AG04450 (cell line): ENCODE measurements around the gene SLC22A17. TPM values are rescaled to one million over a fixed set of nuclear protein-coding genes. Genes with fewer than 3 reads are reported as not detected.
"Not testable (repeated sequence)": the region's sequence is repeated elsewhere in the genome, so short reads cannot be mapped to it uniquely, and the experiment has no call there.

Source experiments
- CTCF ChIA-PET: fragments of 300-600, 350-600 bp; formaldehyde crosslinking; extraction: SDS; loops from one replicate; lab custom pipeline; 2022; ENCODE audit warnings: antibody characterized with exemption, inconsistent platforms; lab: Charles Lee
- POLR2A ChIA-PET: fragments of 350-600 bp; formaldehyde crosslinking; extraction: SDS; loops from one replicate; lab custom pipeline; 2021; ENCODE audit warnings: antibody characterized with exemption, inconsistent platforms; lab: Yijun Ruan, JAX
- DNase-seq: peaks from one replicate; pipeline ENCODE4 v3.0.0-alpha.2; 2011; ENCODE audit warnings: low read depth, low spot score
- H3K27ac ChIP-seq: one replicate; pipeline ENCODE4 v1.5.1; 2012; ENCODE audit warnings: low read depth, low read length, control low read depth
- H3K27me3 ChIP-seq: one replicate; pipeline ENCODE4 v1.6.0; 2012; ENCODE audit warnings: low read length; ENCODE audit not compliant: control insufficient read depth, insufficient read depth
- H3K4me3 ChIP-seq: 2 replicates; pipeline ENCODE4 v1.5.1; 2011; ENCODE audit warnings: mild to moderate bottlenecking, low read depth, low read length, control low read depth
- H3K9me3 ChIP-seq: 2 replicates; pipeline ENCODE4 v1.5.1; 2012; ENCODE audit warnings: low read length; ENCODE audit not compliant: control insufficient read depth, insufficient read depth
- polyA plus RNA-seq: library from polyadenylated mRNA; depleted of rRNA; stranded (reverse); fragments of >200 nt; gene quantifications from 2 replicates; pipeline ENCODE4 v1.2.3, GENCODE V29; 2011
- TF ChIP-seq, protein P1 (sequence below): IDR thresholded peaks from 2 replicates; pipeline ENCODE4 v1.5.1; 2011; ENCODE audit warnings: low read depth, low read length, control low read depth, inconsistent platforms

Gene SLC22A17
- polyA plus RNA-seq, 1 experiment: 17.4 TPM

DNA sequence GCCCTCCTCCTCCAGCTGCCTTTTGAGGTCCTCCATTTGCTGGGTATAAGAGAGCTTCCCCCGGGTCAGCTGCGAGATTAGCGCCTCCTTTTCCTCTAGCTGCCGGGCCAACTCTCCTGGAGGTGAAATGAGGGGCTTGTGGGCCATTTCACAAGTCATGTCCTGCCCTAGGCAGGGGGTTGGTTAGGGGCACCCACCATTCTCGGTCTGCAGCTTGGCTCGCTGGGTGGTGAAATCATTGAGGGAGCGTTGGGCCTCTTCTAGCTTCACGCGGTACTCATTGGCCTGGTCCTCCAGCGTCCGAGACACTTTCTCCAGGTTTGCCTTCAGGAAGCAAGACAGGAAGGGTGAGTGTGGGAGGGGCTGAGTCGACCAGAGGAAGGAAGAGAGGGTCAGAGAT, 36.7 kb upstream of the SLC22A17 start:
- Histone ChIP-seq H3K9me3 (no peaks in the 10 kb centered on the region), H3K27me3 (peaks cover 23% of the 10 kb centered on the region), H3K27ac (no peak overlapping the region), H3K4me3 (no peak overlapping the region)
- DNase-seq: no peak
- ChIA-PET POLR2A (no interaction called here), CTCF (interaction anchor here (0.8 kb wide), 1 partner anchor 9 kb away, joined by 4 read pairs; no protein-coding TSS in a partner anchor)
- TF ChIP-seq, protein P1, sequence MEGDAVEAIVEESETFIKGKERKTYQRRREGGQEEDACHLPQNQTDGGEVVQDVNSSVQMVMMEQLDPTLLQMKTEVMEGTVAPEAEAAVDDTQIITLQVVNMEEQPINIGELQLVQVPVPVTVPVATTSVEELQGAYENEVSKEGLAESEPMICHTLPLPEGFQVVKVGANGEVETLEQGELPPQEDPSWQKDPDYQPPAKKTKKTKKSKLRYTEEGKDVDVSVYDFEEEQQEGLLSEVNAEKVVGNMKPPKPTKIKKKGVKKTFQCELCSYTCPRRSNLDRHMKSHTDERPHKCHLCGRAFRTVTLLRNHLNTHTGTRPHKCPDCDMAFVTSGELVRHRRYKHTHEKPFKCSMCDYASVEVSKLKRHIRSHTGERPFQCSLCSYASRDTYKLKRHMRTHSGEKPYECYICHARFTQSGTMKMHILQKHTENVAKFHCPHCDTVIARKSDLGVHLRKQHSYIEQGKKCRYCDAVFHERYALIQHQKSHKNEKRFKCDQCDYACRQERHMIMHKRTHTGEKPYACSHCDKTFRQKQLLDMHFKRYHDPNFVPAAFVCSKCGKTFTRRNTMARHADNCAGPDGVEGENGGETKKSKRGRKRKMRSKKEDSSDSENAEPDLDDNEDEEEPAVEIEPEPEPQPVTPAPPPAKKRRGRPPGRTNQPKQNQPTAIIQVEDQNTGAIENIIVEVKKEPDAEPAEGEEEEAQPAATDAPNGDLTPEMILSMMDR: no peak

DNA sequence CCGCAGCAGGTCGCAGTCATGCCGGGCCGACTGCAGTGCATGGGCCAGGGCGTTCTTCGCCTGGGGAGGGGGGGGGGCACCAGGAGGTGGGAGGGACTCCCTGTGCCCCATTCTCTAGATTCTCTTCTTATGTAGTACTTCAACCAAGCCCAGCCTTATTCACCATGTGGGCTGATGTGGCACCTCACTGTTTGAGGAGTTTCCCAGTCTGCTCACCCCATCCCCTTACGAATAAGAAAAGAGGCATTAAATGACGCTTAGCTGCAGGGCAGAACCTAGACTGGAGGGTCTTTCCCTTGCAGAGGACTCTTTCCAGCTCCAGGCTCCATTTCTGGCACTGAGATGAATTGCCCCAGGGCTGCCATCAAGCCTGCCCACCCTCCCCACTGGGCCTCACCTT, 36.3 kb upstream of the SLC22A17 start:
- Histone ChIP-seq H3K27ac (no peak overlapping the region), H3K9me3 (no peaks in the 10 kb centered on the region), H3K4me3 (no peak overlapping the region), H3K27me3 (peaks cover 24% of the 10 kb centered on the region)
- no peak for DNase-seq
- CTCF ChIA-PET: interaction anchor here (0.8 to 1.0 kb wide), 2 partner anchors 9 kb away, joined by 4 read pairs; no protein-coding TSS in a partner anchor
- TF ChIP-seq, protein P1: no peak
- POLR2A ChIA-PET: no interaction called here

DNA sequence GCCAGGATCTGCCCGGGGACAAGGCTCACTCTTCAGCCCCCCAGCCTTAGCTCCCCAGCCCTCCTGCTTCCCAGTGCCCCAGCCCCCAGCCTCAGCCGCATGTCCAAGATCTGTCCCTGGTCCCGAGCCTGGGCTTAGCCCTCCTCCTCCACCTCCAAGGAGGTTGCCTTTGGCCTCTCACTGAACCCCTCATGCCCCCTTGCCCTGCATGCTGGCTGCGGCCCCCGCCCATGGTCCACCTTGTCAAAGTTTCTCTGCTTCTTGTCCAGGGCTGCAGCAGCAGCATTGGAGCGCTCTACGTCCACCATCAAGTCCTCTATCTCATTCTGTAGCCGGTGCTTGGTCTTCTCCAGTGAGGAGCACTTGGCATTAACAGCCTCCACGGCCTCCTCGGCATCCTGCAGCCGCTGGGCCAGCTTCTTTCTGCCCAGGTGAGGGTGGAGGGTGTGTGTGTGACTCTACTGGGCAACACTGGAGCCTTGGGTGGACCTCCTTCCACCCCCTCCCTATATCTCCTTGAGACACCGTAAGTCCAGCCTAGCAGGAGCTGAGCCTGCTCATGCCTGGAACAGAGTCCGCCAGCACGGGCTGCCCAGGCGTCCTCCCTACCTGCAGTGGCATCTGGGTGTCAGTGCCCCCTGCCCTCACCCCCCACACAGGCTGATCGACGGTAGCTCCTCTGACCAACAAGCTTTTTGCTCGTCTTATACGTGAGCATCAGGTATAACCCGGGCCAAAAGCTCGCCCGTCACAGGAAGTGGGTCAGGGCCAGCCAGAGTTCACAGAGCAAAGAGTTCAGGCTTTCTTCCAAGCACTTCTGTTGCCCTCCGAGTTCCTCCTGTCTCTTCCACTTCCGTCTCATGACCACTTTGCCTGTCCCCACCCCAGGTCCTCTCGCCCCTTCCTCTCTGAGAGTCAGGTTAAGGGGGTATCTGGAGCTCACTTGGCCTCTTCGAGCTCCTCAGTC, 35.5 kb upstream of the SLC22A17 start:
- TF ChIP-seq, protein P1: no peak
- ChIA-PET POLR2A (no interaction called here), CTCF (interaction anchor here (1.0 kb wide), 1 partner anchor 8 kb away, joined by 4 read pairs; no protein-coding TSS in a partner anchor)
- no peaks in the 10 kb centered on the region for H3K9me3 ChIP-seq
- H3K27ac ChIP-seq: no peak overlapping the region
- H3K4me3 ChIP-seq: no peak overlapping the region
- DNase-seq: no peak
- peaks cover 25% of the 10 kb centered on the region for H3K27me3 ChIP-seq

DNA sequence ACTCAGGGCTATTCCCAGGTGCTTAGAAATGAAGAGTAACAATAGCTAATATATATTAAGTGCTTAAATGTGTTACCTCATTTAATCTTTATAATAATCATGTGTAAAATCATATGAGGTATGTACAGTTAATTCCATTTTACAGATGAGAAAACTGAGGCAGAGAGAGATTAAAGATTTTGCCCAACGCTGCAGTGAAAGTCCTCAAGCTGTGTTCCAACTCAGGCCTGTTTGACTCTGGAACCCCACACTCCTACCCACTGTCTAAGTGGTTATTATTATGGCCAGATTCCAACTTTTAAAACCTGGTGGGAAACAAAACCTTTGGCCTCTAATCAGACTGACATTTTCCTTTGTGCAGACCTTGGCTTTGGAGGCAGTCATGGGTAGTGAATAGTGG, 34.3 kb upstream of the SLC22A17 start:
- TF ChIP-seq, protein P1: no peak
- Histone ChIP-seq H3K27me3 (peaks cover 27% of the 10 kb centered on the region), H3K27ac (no peak overlapping the region), H3K9me3 (no peaks in the 10 kb centered on the region), H3K4me3 (no peak overlapping the region)
- POLR2A ChIA-PET: no interaction called here
- no peak for DNase-seq
- CTCF ChIA-PET: no interaction called here

DNA sequence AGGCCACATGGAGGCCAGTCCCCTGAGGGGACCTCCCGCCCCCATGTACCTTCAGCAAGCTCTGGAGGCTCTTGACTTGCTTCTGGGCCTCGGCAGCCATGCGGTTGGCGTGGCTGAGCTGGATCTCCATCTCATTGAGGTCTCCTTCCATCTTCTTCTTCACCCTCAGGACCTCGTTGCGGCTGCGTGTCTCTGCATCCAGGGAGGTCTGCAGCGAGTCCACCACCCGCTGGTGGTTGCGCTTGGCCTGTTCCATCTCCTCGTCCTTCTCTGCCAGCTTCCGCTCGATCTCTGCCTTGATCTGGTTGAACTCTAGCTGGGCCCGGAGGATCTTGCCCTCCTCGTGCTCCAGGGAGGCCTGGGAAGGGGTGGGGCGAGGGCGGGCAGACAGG, 33.6 kb upstream of the SLC22A17 start:
- POLR2A ChIA-PET, DNase-seq, H3K4me3 ChIP-seq, CTCF ChIA-PET, H3K9me3 ChIP-seq, H3K27ac ChIP-seq: not testable (repeated sequence)
- H3K27me3 ChIP-seq: peaks cover 29% of the 10 kb centered on the region
